Kidney epithelial cell (primary cell): ENCODE results near the gene RAMP3. TPM values are rescaled to one million over a fixed set of nuclear protein-coding genes. Genes with fewer than 3 reads are reported as not detected.

Experiments
- DNase-seq: peaks from one replicate; pipeline ENCODE4 v3.0.0-alpha.2; 2010; ENCODE audit warnings: low read depth
- H3K27me3 ChIP-seq: 2 replicates; pipeline ENCODE4 v1.6.0; 2011; ENCODE audit warnings: low read length; ENCODE audit not compliant: control insufficient read depth, insufficient read depth
- H3K36me3 ChIP-seq: 2 replicates; pipeline ENCODE4 v1.5.1; 2011; ENCODE audit warnings: low read length; ENCODE audit not compliant: control insufficient read depth, insufficient read depth
- H3K4me3 ChIP-seq: 2 replicates; pipeline ENCODE4 v1.5.1; 2011; ENCODE audit warnings: low read depth, mild to moderate bottlenecking, control low read depth, low read length
- CTCF ChIP-seq: IDR thresholded peaks from 2 replicates; pipeline ENCODE4 v1.5.1; 2011; ENCODE audit warnings: mild to moderate bottlenecking, moderate library complexity, low read length, control low read depth, inconsistent platforms; ENCODE audit not compliant: insufficient read depth, poor library complexity, severe bottlenecking
- total RNA-seq: library from RNA; depleted of rRNA; stranded (reverse); fragments of >200 nt; gene quantifications from 2 replicates; pipeline ENCODE4 v1.2.3, GENCODE V29; 2015

The RAMP3 gene
- total RNA-seq, 1 donor from 2014 or later: not detected

- no peak for TF ChIP-seq CTCF
- H3K36me3 ChIP-seq: no peaks in the 10 kb centered on the region
- no peak for DNase-seq
- H3K27me3 ChIP-seq: no peaks in the 10 kb centered on the region
- H3K4me3 ChIP-seq: no peak overlapping the region
Observed at GRCh38 chr7:45184326-45185027, 26.9 kb downstream of the RAMP3 start.

GRCh38 chr7:45185028-45185863 lies 27.7 kb downstream of the RAMP3 start:
- TF ChIP-seq CTCF: no peak
- H3K36me3 ChIP-seq: no peaks in the 10 kb centered on the region
- H3K4me3 ChIP-seq: no peak overlapping the region
- DNase-seq: no peak
- no peaks in the 10 kb centered on the region for H3K27me3 ChIP-seq

- DNase-seq: no peak
- Histone ChIP-seq H3K36me3 (no peaks in the 10 kb centered on the region), H3K27me3 (no peaks in the 10 kb centered on the region), H3K4me3 (no peak overlapping the region)
- TF ChIP-seq CTCF: no peak
Observed at GRCh38 chr7:45185864-45186250, 28.3 kb downstream of the RAMP3 start.

- no peak for DNase-seq
- no peaks in the 10 kb centered on the region for H3K36me3 ChIP-seq
- TF ChIP-seq CTCF: no peak
- H3K4me3 ChIP-seq: no peak overlapping the region
- no peaks in the 10 kb centered on the region for H3K27me3 ChIP-seq
Observed at GRCh38 chr7:45186261-45186813, 28.7 kb downstream of the RAMP3 start.

- TF ChIP-seq CTCF: no peak
- Histone ChIP-seq H3K36me3 (no peaks in the 10 kb centered on the region), H3K27me3 (no peaks in the 10 kb centered on the region), H3K4me3 (no peak overlapping the region)
- no peak for DNase-seq
Observed at GRCh38 chr7:45187089-45187945, 29.7 kb downstream of the RAMP3 start.
